Measurements from ENCODE around the gene RAVER1. TPM values are rescaled to one million over a fixed set of nuclear protein-coding genes. Genes with fewer than 3 reads are reported as not detected.

The RAVER1 gene
- total and polyA plus RNA-seq, 2 of the 13 experiments (the other 11 are each of a cell fraction or from before 2014, with no cell fraction given): 3.6 to 7.9 TPM

DNA sequence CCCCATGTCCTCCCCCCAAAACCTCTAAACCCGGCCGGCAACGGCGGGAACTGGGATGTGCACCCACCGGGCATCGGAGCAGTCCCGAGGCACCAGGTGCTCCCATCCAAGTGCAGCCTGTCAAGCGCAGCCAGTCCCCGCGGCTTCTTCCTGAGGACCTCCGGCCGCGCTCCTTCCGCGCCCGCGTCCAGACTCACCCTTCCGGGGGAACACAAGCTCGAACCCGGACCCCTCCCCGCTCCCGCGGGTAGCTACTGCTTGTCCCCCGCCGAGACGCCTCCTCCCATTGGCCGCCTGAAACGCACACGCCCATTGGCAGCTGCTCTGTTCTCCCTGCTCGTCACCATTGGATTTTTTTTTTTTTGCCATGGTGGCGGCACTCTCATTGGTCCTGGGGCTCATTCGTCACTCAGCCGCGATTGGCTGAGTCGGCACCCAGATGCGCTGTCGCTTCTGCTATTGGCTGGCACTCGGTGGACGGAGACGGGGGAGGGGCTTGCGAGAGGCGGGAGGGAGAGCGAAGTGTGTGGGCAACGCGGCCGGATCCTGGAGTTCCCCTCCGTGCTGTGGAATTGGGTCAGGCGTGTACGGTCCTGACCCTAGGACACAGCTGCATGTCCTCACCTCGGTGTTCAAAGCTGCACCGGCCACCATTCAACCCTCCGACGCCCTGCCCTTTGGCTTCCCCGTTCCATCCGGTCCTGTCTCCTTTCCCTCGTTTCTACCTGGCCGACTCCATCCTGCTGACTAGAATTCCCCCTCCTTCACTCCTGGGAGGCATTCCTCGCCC, 47.2 kb upstream of the RAVER1 start, which contains the start of gene TYK2 (continued):
- TF ChIP-seq ZNF619 (CRISPR knock-in tag; IDR thresholded peaks at IDR 0.05) (no peak), ZNF331 (CRISPR knock-in tag; IDR thresholded peaks at IDR 0.05) (peak; percentile 21; the same call in 1 of the 2 replicates), ZSCAN21 (CRISPR knock-in tag; IDR thresholded peaks at IDR 0.05; ENCODE audit: borderline replicate concordance) (peak; percentile 31; the same call in 1 of the 2 replicates), FOSL2 (CRISPR knock-in tag; IDR thresholded peaks at IDR 0.05) (no peak; the same call in 1 of the 2 replicates), BRD4 (CRISPR knock-in tag; IDR thresholded peaks at IDR 0.05) (peak; percentile 79; the same call in 1 of the 2 replicates), ZNF678 (CRISPR knock-in tag; IDR thresholded peaks at IDR 0.05) (0 out of 2 replicates have a peak, but pooled peaks have one; percentile 4), KMT2A (CRISPR knock-in tag; IDR thresholded peaks at IDR 0.05) (peak; percentile 73), ZNF547 (CRISPR knock-in tag; IDR thresholded peaks at IDR 0.05) (peak; percentile 64; the same call in 1 of the 2 replicates), KDM3A (CRISPR knock-in tag; IDR thresholded peaks at IDR 0.05; ENCODE audit: low read depth) (no peak), ZNF451 (CRISPR knock-in tag; IDR thresholded peaks at IDR 0.05) (0 out of 2 replicates have a peak, but pooled peaks have one; percentile 25), JUN (CRISPR knock-in tag; IDR thresholded peaks at IDR 0.05) (no peak)
- TF ChIP-seq, protein P1, sequence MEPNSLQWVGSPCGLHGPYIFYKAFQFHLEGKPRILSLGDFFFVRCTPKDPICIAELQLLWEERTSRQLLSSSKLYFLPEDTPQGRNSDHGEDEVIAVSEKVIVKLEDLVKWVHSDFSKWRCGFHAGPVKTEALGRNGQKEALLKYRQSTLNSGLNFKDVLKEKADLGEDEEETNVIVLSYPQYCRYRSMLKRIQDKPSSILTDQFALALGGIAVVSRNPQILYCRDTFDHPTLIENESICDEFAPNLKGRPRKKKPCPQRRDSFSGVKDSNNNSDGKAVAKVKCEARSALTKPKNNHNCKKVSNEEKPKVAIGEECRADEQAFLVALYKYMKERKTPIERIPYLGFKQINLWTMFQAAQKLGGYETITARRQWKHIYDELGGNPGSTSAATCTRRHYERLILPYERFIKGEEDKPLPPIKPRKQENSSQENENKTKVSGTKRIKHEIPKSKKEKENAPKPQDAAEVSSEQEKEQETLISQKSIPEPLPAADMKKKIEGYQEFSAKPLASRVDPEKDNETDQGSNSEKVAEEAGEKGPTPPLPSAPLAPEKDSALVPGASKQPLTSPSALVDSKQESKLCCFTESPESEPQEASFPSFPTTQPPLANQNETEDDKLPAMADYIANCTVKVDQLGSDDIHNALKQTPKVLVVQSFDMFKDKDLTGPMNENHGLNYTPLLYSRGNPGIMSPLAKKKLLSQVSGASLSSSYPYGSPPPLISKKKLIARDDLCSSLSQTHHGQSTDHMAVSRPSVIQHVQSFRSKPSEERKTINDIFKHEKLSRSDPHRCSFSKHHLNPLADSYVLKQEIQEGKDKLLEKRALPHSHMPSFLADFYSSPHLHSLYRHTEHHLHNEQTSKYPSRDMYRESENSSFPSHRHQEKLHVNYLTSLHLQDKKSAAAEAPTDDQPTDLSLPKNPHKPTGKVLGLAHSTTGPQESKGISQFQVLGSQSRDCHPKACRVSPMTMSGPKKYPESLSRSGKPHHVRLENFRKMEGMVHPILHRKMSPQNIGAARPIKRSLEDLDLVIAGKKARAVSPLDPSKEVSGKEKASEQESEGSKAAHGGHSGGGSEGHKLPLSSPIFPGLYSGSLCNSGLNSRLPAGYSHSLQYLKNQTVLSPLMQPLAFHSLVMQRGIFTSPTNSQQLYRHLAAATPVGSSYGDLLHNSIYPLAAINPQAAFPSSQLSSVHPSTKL (CRISPR knock-in tag; IDR thresholded peaks at IDR 0.05): 0 out of 2 replicates have a peak, but pooled peaks have one; percentile 19
- TF ChIP-seq, protein P2, sequence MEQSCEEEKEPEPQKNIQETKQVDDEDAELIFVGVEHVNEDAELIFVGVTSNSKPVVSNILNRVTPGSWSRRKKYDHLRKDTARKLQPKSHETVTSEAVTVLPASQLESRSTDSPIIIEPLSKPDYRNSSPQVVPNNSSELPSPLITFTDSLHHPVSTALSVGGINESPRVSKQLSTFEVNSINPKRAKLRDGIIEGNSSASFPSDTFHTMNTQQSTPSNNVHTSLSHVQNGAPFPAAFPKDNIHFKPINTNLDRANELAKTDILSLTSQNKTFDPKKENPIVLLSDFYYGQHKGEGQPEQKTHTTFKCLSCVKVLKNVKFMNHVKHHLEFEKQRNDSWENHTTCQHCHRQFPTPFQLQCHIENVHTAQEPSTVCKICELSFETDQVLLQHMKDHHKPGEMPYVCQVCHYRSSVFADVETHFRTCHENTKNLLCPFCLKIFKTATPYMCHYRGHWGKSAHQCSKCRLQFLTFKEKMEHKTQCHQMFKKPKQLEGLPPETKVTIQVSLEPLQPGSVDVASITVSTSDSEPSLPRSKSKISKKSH (CRISPR knock-in tag; IDR thresholded peaks at IDR 0.05; ENCODE audit: borderline replicate concordance): peak; percentile 95
- TF ChIP-seq, protein P3, sequence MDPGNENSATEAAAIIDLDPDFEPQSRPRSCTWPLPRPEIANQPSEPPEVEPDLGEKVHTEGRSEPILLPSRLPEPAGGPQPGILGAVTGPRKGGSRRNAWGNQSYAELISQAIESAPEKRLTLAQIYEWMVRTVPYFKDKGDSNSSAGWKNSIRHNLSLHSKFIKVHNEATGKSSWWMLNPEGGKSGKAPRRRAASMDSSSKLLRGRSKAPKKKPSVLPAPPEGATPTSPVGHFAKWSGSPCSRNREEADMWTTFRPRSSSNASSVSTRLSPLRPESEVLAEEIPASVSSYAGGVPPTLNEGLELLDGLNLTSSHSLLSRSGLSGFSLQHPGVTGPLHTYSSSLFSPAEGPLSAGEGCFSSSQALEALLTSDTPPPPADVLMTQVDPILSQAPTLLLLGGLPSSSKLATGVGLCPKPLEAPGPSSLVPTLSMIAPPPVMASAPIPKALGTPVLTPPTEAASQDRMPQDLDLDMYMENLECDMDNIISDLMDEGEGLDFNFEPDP (CRISPR knock-in tag; conservative IDR thresholded peaks at IDR 0.05): no peak
- TF ChIP-seq, protein P4, sequence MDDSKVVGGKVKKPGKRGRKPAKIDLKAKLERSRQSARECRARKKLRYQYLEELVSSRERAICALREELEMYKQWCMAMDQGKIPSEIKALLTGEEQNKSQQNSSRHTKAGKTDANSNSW (CRISPR knock-in tag; IDR thresholded peaks at IDR 0.05; ENCODE audit: borderline replicate concordance): no peak

Measured in HepG2 (cell line).